Activated naive CD4-positive, alpha-beta T cell treated with anti-CD3 and anti-CD28 coated beads for 36 hours (primary cell): ENCODE measurements around the gene TEKT5. TPM values are rescaled to one million over a fixed set of nuclear protein-coding genes. Genes with fewer than 3 reads are reported as not detected.

ENCODE experiments used
- CTCF ChIA-PET: fragments of 350-600 bp; sonication (Branson Sonifier 250); formaldehyde crosslinking; loops from one replicate; lab custom pipeline; 2021; ENCODE audit warnings: antibody characterized with exemption; lab: Charles Lee
- DNase-seq: peaks from one replicate; pipeline ENCODE4 v3.0.0-alpha.2; 2020
- H3K27ac Mint-ChIP-seq: one replicate; pipeline ENCODE4 v1.8.0; 2021; ENCODE audit warnings: mild to moderate bottlenecking, mixed read lengths
- H3K27me3 Mint-ChIP-seq: one replicate; pipeline ENCODE4 v1.8.0; 2021; ENCODE audit warnings: low read depth, mixed read lengths
- H3K36me3 Mint-ChIP-seq: one replicate; pipeline ENCODE4 v1.8.0; 2021; ENCODE audit warnings: low read depth, mixed read lengths
- H3K4me1 Mint-ChIP-seq: one replicate; pipeline ENCODE4 v1.8.0; 2021; ENCODE audit warnings: low read depth, mixed read lengths
- H3K4me3 Mint-ChIP-seq: one replicate; pipeline ENCODE4 v1.8.0; 2021; ENCODE audit warnings: mild to moderate bottlenecking, moderate library complexity, mixed read lengths
- H3K9me3 Mint-ChIP-seq: one replicate; pipeline ENCODE4 v1.8.0; 2021; ENCODE audit warnings: mixed read lengths
- intact Hi-C: fragments of 100-400 bp; cut with micrococcal nuclease; formaldehyde crosslinking; loops from one replicate; pipeline ENCODE4 v1.15.1; 2023
- total RNA-seq, 2 experiments: library from RNA; stranded (reverse); gene quantifications; one replicate each; pipeline ENCODE4 v1.2.3, GENCODE V29; 2021

TEKT5 gene
- total RNA-seq, 2 experiments from 2014 or later, result 0.15 TPM; not detected in 1

- CTCF ChIA-PET, result interaction anchor here (0.6 to 1.0 kb wide), 2 partner anchors 20 to 1720 kb away, joined by 3 read pairs; no protein-coding TSS in a partner anchor
- Mint-ChIP-seq H3K36me3 (no peaks in the 10 kb centered on the region), H3K27ac (no peak overlapping the region), H3K27me3 (no peaks in the 10 kb centered on the region), H3K4me3 (no peak overlapping the region), H3K4me1 (no peaks in the 10 kb centered on the region), H3K9me3 (no peaks in the 10 kb centered on the region)
- DNase-seq, result no peak
- intact Hi-C loops, result no loop called here
Measured at GRCh38 chr16:10729104-10730048, 34.6 kb upstream of the TEKT5 start.

- H3K27me3 Mint-ChIP-seq, result no peaks in the 10 kb centered on the region
- no peak overlapping the region for H3K27ac Mint-ChIP-seq
- H3K4me3 Mint-ChIP-seq, result no peak overlapping the region
- CTCF ChIA-PET, result interaction anchor here (0.6 to 1.1 kb wide), 4 partner anchors 21 to 1719 kb away, joined by 3 read pairs; no protein-coding TSS in a partner anchor
- no peaks in the 10 kb centered on the region for H3K36me3 Mint-ChIP-seq
- intact Hi-C loops, result no loop called here
- H3K9me3 Mint-ChIP-seq, result no peaks in the 10 kb centered on the region
- no peaks in the 10 kb centered on the region for H3K4me1 Mint-ChIP-seq
- no peak for DNase-seq
Measured at GRCh38 chr16:10728003-10728887, 33.5 kb upstream of the TEKT5 start.

GRCh38 chr16:10708969-10709368, 14.2 kb upstream of the TEKT5 start:
- intact Hi-C loops, result no loop called here
- Mint-ChIP-seq H3K27ac (no peak overlapping the region), H3K27me3 (peaks cover 9% of the 10 kb centered on the region), H3K4me1 (no peaks in the 10 kb centered on the region), H3K36me3 (no peaks in the 10 kb centered on the region), H3K9me3 (no peaks in the 10 kb centered on the region), H3K4me3 (no peak overlapping the region)
- DNase-seq, result no peak
- CTCF ChIA-PET, result interaction anchor here (0.7 kb wide), 1 partner anchor 206 kb away, joined by 3 read pairs; no protein-coding TSS in a partner anchor

GRCh38 chr16:10699756-10700155, 5.0 kb upstream of the TEKT5 start:
- Mint-ChIP-seq H3K4me1 (no peaks in the 10 kb centered on the region), H3K27me3 (peaks cover 2% of the 10 kb centered on the region), H3K27ac (no peak overlapping the region), H3K9me3 (no peaks in the 10 kb centered on the region), H3K36me3 (no peaks in the 10 kb centered on the region), H3K4me3 (no peak overlapping the region)
- CTCF ChIA-PET, result no interaction called here
- intact Hi-C loops, result no loop called here
- no peak for DNase-seq

GRCh38 chr16:10694306-10694705, 424 bp downstream of the TEKT5 start:
- Mint-ChIP-seq H3K36me3 (no peaks in the 10 kb centered on the region), H3K4me3 (no peak overlapping the region), H3K4me1 (no peaks in the 10 kb centered on the region), H3K9me3 (no peaks in the 10 kb centered on the region), H3K27me3 (peaks cover 7% of the 10 kb centered on the region), H3K27ac (no peak overlapping the region)
- no peak for DNase-seq
- CTCF ChIA-PET, result interaction anchor here (0.5 kb wide), 1 partner anchor 387 kb away, joined by 3 read pairs; no protein-coding TSS in a partner anchor
- intact Hi-C loops, result no loop called here

- intact Hi-C loops, result no loop called here
- H3K27me3 Mint-ChIP-seq, result peaks cover 7% of the 10 kb centered on the region
- H3K36me3 Mint-ChIP-seq, result no peaks in the 10 kb centered on the region
Measured at GRCh38 chr16:10693889-10694288, 841 bp downstream of the TEKT5 start.

GRCh38 chr16:10692470-10692869, 2.3 kb downstream of the TEKT5 start:
- CTCF ChIA-PET, result no interaction called here

More at GRCh38 chr16:10693889-10694288, 841 bp downstream of the TEKT5 start:
- CTCF ChIA-PET, result no interaction called here
- H3K4me1 Mint-ChIP-seq, result no peaks in the 10 kb centered on the region
- no peak overlapping the region for H3K4me3 Mint-ChIP-seq
- no peaks in the 10 kb centered on the region for H3K9me3 Mint-ChIP-seq
- H3K27ac Mint-ChIP-seq, result no peak overlapping the region
- DNase-seq, result no peak

GRCh38 chr16:10688726-10689125, 6.0 kb downstream of the TEKT5 start:
- intact Hi-C loops, result no loop called here
- Mint-ChIP-seq H3K9me3 (no peaks in the 10 kb centered on the region), H3K4me3 (no peak overlapping the region), H3K27ac (no peak overlapping the region), H3K4me1 (no peaks in the 10 kb centered on the region), H3K27me3 (peaks cover 5% of the 10 kb centered on the region), H3K36me3 (no peaks in the 10 kb centered on the region)
- no peak for DNase-seq
- CTCF ChIA-PET, result no interaction called here

More at GRCh38 chr16:10692470-10692869, 2.3 kb downstream of the TEKT5 start:
- H3K27me3 Mint-ChIP-seq, result peaks cover 7% of the 10 kb centered on the region
- H3K4me1 Mint-ChIP-seq, result no peaks in the 10 kb centered on the region
- no peak for DNase-seq
- H3K9me3 Mint-ChIP-seq, result no peaks in the 10 kb centered on the region
- no peak overlapping the region for H3K27ac Mint-ChIP-seq
- intact Hi-C loops, result no loop called here
- H3K4me3 Mint-ChIP-seq, result no peak overlapping the region
- H3K36me3 Mint-ChIP-seq, result no peaks in the 10 kb centered on the region

- Mint-ChIP-seq H3K27me3 (peaks cover 5% of the 10 kb centered on the region), H3K27ac (no peak overlapping the region), H3K36me3 (no peaks in the 10 kb centered on the region), H3K4me1 (no peaks in the 10 kb centered on the region), H3K4me3 (no peak overlapping the region), H3K9me3 (no peaks in the 10 kb centered on the region)
- intact Hi-C loops, result no loop called here
- DNase-seq, result no peak
- CTCF ChIA-PET, result no interaction called here
Measured at GRCh38 chr16:10688291-10688690, 6.4 kb downstream of the TEKT5 start.

- CTCF ChIA-PET, result no interaction called here
- Mint-ChIP-seq H3K9me3 (no peaks in the 10 kb centered on the region), H3K27me3 (peaks cover 2% of the 10 kb centered on the region), H3K36me3 (no peaks in the 10 kb centered on the region), H3K4me1 (no peaks in the 10 kb centered on the region), H3K27ac (no peak overlapping the region), H3K4me3 (no peak overlapping the region)
- intact Hi-C loops, result no loop called here
- DNase-seq, result no peak
Measured at GRCh38 chr16:10685709-10686108, 9.0 kb downstream of the TEKT5 start.

- Mint-ChIP-seq H3K27ac (no peak overlapping the region), H3K9me3 (no peaks in the 10 kb centered on the region), H3K4me3 (no peak overlapping the region), H3K27me3 (no peaks in the 10 kb centered on the region), H3K4me1 (no peaks in the 10 kb centered on the region), H3K36me3 (no peaks in the 10 kb centered on the region)
- CTCF ChIA-PET, result interaction anchor here (1.2 kb wide), 1 partner anchor 234 kb away, joined by 3 read pairs; no protein-coding TSS in a partner anchor
- intact Hi-C loops, result no loop called here
- DNase-seq, result no peak
Measured at GRCh38 chr16:10684511-10685151, 10.1 kb downstream of the TEKT5 start.

- no peaks in the 10 kb centered on the region for H3K36me3 Mint-ChIP-seq
- H3K4me1 Mint-ChIP-seq, result no peaks in the 10 kb centered on the region
- H3K27ac Mint-ChIP-seq, result no peak overlapping the region
- H3K4me3 Mint-ChIP-seq, result no peak overlapping the region
- no peaks in the 10 kb centered on the region for H3K27me3 Mint-ChIP-seq
- no peaks in the 10 kb centered on the region for H3K9me3 Mint-ChIP-seq
- no peak for DNase-seq
- CTCF ChIA-PET, result no interaction called here
- intact Hi-C loops, result no loop called here
Measured at GRCh38 chr16:10683170-10683569, 11.6 kb downstream of the TEKT5 start.
